Measurements from ENCODE around the gene ITFG1.
"Not testable (repeated sequence)": the region's sequence is repeated elsewhere in the genome, so short reads cannot be mapped to it uniquely, and the experiment has no call there.

Gene ITFG1

GRCh38 chr16:47342055-47342454 is 118.8 kb downstream of the ITFG1 start:
- Histone ChIP-seq H3K36me3 (ENCODE audit: insufficient read depth, low read length) (no peaks in the 10 kb centered on the region), H3K27ac (no peak overlapping the region), H3K9ac (ENCODE audit: insufficient read length) (no peak overlapping the region), H3K4me3 (no peak overlapping the region), H3K9me3 (ENCODE audit: low read depth, low read length) (no peaks in the 10 kb centered on the region)
- TF ChIP-seq EZH2 (IDR thresholded peaks at IDR 0.05) (no peak), POLR2AphosphoS5 (IDR thresholded peaks at IDR 0.05; ENCODE audit: borderline replicate concordance, low read depth, low read length) (no peak), FOXP2 (optimal IDR thresholded peaks at IDR 0.05; ENCODE audit: control extremely low read depth, extremely low read length, insufficient read depth) (no peak)
- no peak for DNase-seq (ENCODE audit: low read depth, low spot score)

- DNase-seq (ENCODE audit: low read depth, low spot score); H3K9me3 ChIP-seq (ENCODE audit: low read depth, low read length); H3K4me3 ChIP-seq; H3K27ac ChIP-seq; H3K9ac ChIP-seq (ENCODE audit: insufficient read length); H3K36me3 ChIP-seq (ENCODE audit: insufficient read depth, low read length): not testable (repeated sequence)
Observed at GRCh38 chr16:47330562-47330961, 130.3 kb downstream of the ITFG1 start.

GRCh38 chr16:47324309-47324708 is 136.6 kb downstream of the ITFG1 start:
- not testable (repeated sequence) for H3K36me3 ChIP-seq (ENCODE audit: insufficient read depth, low read length); H3K27ac ChIP-seq; DNase-seq (ENCODE audit: low read depth, low spot score); H3K9me3 ChIP-seq (ENCODE audit: low read depth, low read length); H3K4me3 ChIP-seq; H3K9ac ChIP-seq (ENCODE audit: insufficient read length)

- TF ChIP-seq POLR2AphosphoS5 (IDR thresholded peaks at IDR 0.05; ENCODE audit: borderline replicate concordance, low read depth, low read length) (no peak), EZH2 (IDR thresholded peaks at IDR 0.05) (no peak), FOXP2 (optimal IDR thresholded peaks at IDR 0.05; ENCODE audit: control extremely low read depth, extremely low read length, insufficient read depth) (no peak)
- no peak overlapping the region for H3K27ac ChIP-seq
- DNase-seq (ENCODE audit: low read depth, low spot score): no peak
- H3K9ac ChIP-seq (ENCODE audit: insufficient read length): no peak overlapping the region
- H3K4me3 ChIP-seq: no peak overlapping the region
- no peaks in the 10 kb centered on the region for H3K36me3 ChIP-seq (ENCODE audit: insufficient read depth, low read length)
- H3K9me3 ChIP-seq (ENCODE audit: low read depth, low read length): no peaks in the 10 kb centered on the region
Observed at GRCh38 chr16:47323241-47323640, 137.6 kb downstream of the ITFG1 start.

GRCh38 chr16:47320546-47321310 is 140.1 kb downstream of the ITFG1 start:
- Histone ChIP-seq H3K27ac (no peak overlapping the region), H3K4me3 (no peak overlapping the region)

GRCh38 chr16:47317465-47318240 is 143.2 kb downstream of the ITFG1 start:
- DNase-seq (ENCODE audit: low read depth, low spot score): no peak

More at GRCh38 chr16:47320546-47321310, 140.1 kb downstream of the ITFG1 start:
- H3K36me3 ChIP-seq (ENCODE audit: insufficient read depth, low read length): no peaks in the 10 kb centered on the region
- no peak for DNase-seq (ENCODE audit: low read depth, low spot score)
- H3K9ac ChIP-seq (ENCODE audit: insufficient read length): no peak overlapping the region
- no peaks in the 10 kb centered on the region for H3K9me3 ChIP-seq (ENCODE audit: low read depth, low read length)
- TF ChIP-seq POLR2AphosphoS5 (IDR thresholded peaks at IDR 0.05; ENCODE audit: borderline replicate concordance, low read depth, low read length) (no peak), FOXP2 (optimal IDR thresholded peaks at IDR 0.05; ENCODE audit: control extremely low read depth, extremely low read length, insufficient read depth) (no peak), EZH2 (IDR thresholded peaks at IDR 0.05) (no peak)

GRCh38 chr16:47316442-47317015 is 144.3 kb downstream of the ITFG1 start:
- H3K36me3 ChIP-seq (ENCODE audit: insufficient read depth, low read length): no peaks in the 10 kb centered on the region
- peak overlapping the region; percentile 17 for H3K9ac ChIP-seq (ENCODE audit: insufficient read length)
- DNase-seq (ENCODE audit: low read depth, low spot score): peak; percentile 42
- TF ChIP-seq POLR2AphosphoS5 (IDR thresholded peaks at IDR 0.05; ENCODE audit: borderline replicate concordance, low read depth, low read length): no peak
- TF ChIP-seq EZH2 (IDR thresholded peaks at IDR 0.05): no peak
- no peak for TF ChIP-seq FOXP2 (optimal IDR thresholded peaks at IDR 0.05; ENCODE audit: control extremely low read depth, extremely low read length, insufficient read depth)
- no peaks in the 10 kb centered on the region for H3K9me3 ChIP-seq (ENCODE audit: low read depth, low read length)
- H3K27ac ChIP-seq: peak overlapping the region; percentile 86; the same call in 1 of the 2 replicates
- peak overlapping the region; percentile 48; the same call in 1 of the 2 replicates for H3K4me3 ChIP-seq

More at GRCh38 chr16:47317465-47318240, 143.2 kb downstream of the ITFG1 start:
- Histone ChIP-seq H3K36me3 (ENCODE audit: insufficient read depth, low read length) (no peaks in the 10 kb centered on the region), H3K27ac (no peak overlapping the region; the same call in 1 of the 2 replicates), H3K4me3 (no peak overlapping the region), H3K9me3 (ENCODE audit: low read depth, low read length) (no peaks in the 10 kb centered on the region), H3K9ac (ENCODE audit: insufficient read length) (no peak overlapping the region)
- TF ChIP-seq EZH2 (IDR thresholded peaks at IDR 0.05): no peak
- no peak for TF ChIP-seq POLR2AphosphoS5 (IDR thresholded peaks at IDR 0.05; ENCODE audit: borderline replicate concordance, low read depth, low read length)
- TF ChIP-seq FOXP2 (optimal IDR thresholded peaks at IDR 0.05; ENCODE audit: control extremely low read depth, extremely low read length, insufficient read depth): no peak

GRCh38 chr16:47311738-47312505 is 148.9 kb downstream of the ITFG1 start:
- Histone ChIP-seq H3K4me3 (no peak overlapping the region), H3K9ac (ENCODE audit: insufficient read length) (no peak overlapping the region), H3K27ac (no peak overlapping the region), H3K9me3 (ENCODE audit: low read depth, low read length) (no peaks in the 10 kb centered on the region), H3K36me3 (ENCODE audit: insufficient read depth, low read length) (no peaks in the 10 kb centered on the region)
- no peak for DNase-seq (ENCODE audit: low read depth, low spot score)
- TF ChIP-seq EZH2 (IDR thresholded peaks at IDR 0.05): no peak
- TF ChIP-seq FOXP2 (optimal IDR thresholded peaks at IDR 0.05; ENCODE audit: control extremely low read depth, extremely low read length, insufficient read depth): no peak
- TF ChIP-seq POLR2AphosphoS5 (IDR thresholded peaks at IDR 0.05; ENCODE audit: borderline replicate concordance, low read depth, low read length): no peak

Measured in SK-N-MC (cell line).